GM23338 (cell line): Measurements from ENCODE around the gene PRKCH.
"Not testable (repeated sequence)": the region's sequence is repeated elsewhere in the genome, so short reads cannot be mapped to it uniquely, and the experiment has no call there.

ENCODE experiments used
- CTCF ChIP-seq, 2 experiments: fragments of 200-600 bp in 1 of 2; sonication (generic) in 1 of 2; conservative IDR thresholded peaks; 2 replicates each; pipeline versions ENCODE4 v1.5.1 to v1.6.1; 2016 to 2017; ENCODE audit warnings: antibody characterized with exemption in 2 of 2, low read depth in 2 of 2, mild to moderate bottlenecking in 2 of 2, moderate library complexity in 1 of 2
- EZH2phosphoT487 ChIP-seq: fragments of 200-600 bp; sonication (generic); IDR thresholded peaks from one replicate; pipeline ENCODE4 v1.8.1; 2018; ENCODE audit warnings: antibody characterized with exemption; ENCODE audit not compliant: unreplicated experiment
- ZNF331 ChIP-seq: fragments of 250-450 bp; sonication (Bioruptor Pico); IDR thresholded peaks from 2 replicates; pipeline ENCODE4 v1.5.0; 2020; ENCODE audit warnings: low read depth, mild to moderate bottlenecking, moderate library complexity

GRCh38 chr14:61415934-61416333 is 94.6 kb downstream of the PRKCH start:
- not testable (repeated sequence) for TF ChIP-seq ZNF331; CTCF (conservative IDR thresholded peaks at IDR 0.05; ENCODE audit: low read depth in 2 of 2); EZH2phosphoT487
